GM18519 (cell line): ENCODE measurements around the gene ELMOD2.

Experiments used
- ATAC-seq: cut with Tn5 transposase; IDR thresholded peaks from one replicate; pipeline ENCODE4 v1.9.1; 2021; ENCODE audit warnings: mild to moderate bottlenecking, moderate library complexity; ENCODE audit not compliant: unreplicated experiment, low FRiP score

Gene ELMOD2

GRCh38 chr4:140575489-140575888 lies 51.5 kb downstream of the ELMOD2 start:
- no peak for ATAC-seq

DNA sequence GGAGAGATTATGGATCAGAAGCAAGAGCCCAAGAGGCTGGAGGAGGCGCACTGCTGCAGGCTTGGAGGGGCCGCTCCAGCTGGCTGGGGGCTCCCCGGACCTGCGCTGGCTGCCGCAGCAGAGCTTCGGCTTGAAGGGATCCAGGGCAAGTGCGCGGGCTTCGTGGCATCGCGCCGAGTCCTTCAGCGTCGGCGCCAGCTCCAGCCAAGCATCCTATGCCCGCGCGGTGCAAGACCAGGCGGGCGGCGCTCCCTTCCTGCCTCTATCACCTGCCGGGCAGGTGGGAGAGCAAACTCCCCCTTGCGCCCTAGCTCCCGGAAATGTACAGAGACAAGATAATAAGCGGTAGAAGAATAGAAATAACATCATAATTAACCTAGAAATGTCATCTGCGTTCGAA lies 55.3 kb downstream of the ELMOD2 start:
- no peak for ATAC-seq

DNA sequence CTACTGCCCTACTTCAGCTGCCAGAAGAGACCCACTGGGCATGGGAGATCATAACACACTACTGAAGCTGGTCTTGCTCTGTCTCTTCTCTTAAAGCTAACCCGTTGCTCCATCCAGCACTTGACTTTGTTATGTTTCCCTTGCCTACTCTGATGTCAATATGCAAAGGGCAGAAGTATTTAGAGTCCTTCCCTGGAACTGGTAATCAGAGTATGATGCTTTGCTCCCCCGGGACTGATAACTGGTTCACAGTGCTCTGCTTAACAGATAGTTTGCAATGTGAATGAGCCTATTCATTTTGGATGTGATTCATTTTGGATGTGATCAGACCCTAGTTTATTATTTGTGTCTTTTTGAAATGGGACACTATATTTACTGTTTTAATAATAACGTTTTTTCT lies 57.1 kb downstream of the ELMOD2 start:
- no peak for ATAC-seq

GRCh38 chr4:140584439-140584838 lies 60.5 kb downstream of the ELMOD2 start:
- no peak for ATAC-seq

DNA sequence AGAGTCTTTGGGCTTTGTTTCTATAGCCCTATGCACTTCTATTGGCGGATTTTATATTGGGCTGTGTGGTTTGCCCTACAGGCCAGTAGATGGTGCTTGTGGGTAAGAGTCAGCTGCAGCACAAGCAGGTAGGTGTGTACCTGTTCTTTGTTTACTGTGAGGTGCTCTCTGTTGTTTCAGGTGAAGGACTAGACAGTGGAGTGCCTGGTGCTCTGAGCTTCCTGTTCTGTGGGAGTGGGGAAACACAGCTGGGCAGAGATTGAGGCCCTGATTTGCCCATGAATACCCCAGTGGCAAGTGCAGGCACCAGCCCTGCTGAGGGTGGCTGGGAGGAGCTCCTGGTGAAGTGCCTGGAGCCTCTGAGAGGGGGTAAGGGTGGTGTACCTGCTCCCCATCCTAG lies 71.1 kb downstream of the ELMOD2 start:
- peak; percentile 61 for ATAC-seq

- no peak for ATAC-seq
These were observed 76.4 kb downstream of the ELMOD2 start for GRCh38 chr4:140600408-140600807.

- no peak for ATAC-seq
These were observed 78.7 kb downstream of the ELMOD2 start for GRCh38 chr4:140602714-140603113.

DNA sequence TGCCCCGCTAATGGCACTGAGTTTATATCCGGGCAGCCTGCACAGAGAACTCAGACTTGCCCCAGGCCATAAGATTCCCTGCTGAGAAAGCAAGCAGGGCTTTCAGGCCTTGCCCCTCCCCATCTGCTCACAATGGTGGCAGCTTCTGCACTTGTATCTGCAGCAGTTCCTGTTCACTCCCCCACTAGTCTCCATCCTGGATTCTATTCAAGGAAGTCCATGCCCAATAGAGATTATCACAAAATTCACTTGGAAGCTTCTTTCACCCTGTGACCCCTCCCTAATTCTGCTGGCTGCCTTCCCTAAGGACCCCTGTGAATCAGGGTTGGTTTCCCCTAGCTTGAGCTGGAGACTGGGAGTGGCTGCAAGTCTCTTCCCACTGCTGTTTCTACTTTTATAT lies 79.3 kb downstream of the ELMOD2 start:
- no peak for ATAC-seq
